Caco-2 (cell line): ENCODE measurements around the gene CDKAL1. TPM values are rescaled to one million over a fixed set of nuclear protein-coding genes. Genes with fewer than 3 reads are reported as not detected.

Experiments used
- BruUV-seq: library from RNA; stranded (reverse); fragments of 400-500 nt; replicated peaks from 2 replicates; lab custom pipeline; 2021; lab: Mats Ljungman, UMichigan
- CTCF ChIA-PET: fragments of 300-600 bp; sonication (Branson Sonifier 250); formaldehyde crosslinking; loops from one replicate; lab custom pipeline; 2022; ENCODE audit warnings: antibody characterized with exemption; lab: Charles Lee
- POLR2A ChIA-PET: fragments of 300-600 bp; sonication (Branson Sonifier 250); formaldehyde crosslinking; loops from one replicate; lab custom pipeline; 2022; ENCODE audit warnings: antibody characterized with exemption; lab: Charles Lee
- DNase-seq, 2 experiments: peaks; one replicate each; pipeline versions ENCODE4 v3.0.0 to v3.0.0-alpha.2; 2020 to 2022
- H3K27me3 ChIP-seq: replicated peaks from 2 replicates; pipeline ENCODE4 v1.6.0; 2011; ENCODE audit warnings: low read length; ENCODE audit not compliant: control insufficient read depth, insufficient read depth
- H3K36me3 ChIP-seq: 2 replicates; pipeline ENCODE4 v1.5.1; 2011; ENCODE audit warnings: low read length; ENCODE audit not compliant: control insufficient read depth, insufficient read depth
- H3K4me1 ChIP-seq: fragments of 250-450 bp; sonication (Bioruptor Pico); 2 replicates; pipeline ENCODE4 v1.5.1; 2020; ENCODE audit warnings: mild to moderate bottlenecking
- H3K4me3 ChIP-seq: 2 replicates; pipeline ENCODE4 v1.5.1; 2011; ENCODE audit warnings: low read depth, mild to moderate bottlenecking, control low read depth, low read length
- H3K9me3 ChIP-seq: fragments of 250-450 bp; sonication (Bioruptor Pico); 2 replicates; pipeline ENCODE4 v1.5.1; 2020; ENCODE audit warnings: mild to moderate bottlenecking, moderate library complexity
- H3K27ac Mint-ChIP-seq: one replicate; pipeline ENCODE4 v1.8.0; 2022; ENCODE audit warnings: mixed read lengths; ENCODE audit not compliant: unreplicated experiment
- H3K27me3 Mint-ChIP-seq: one replicate; pipeline ENCODE4 v1.8.0; 2022; ENCODE audit warnings: mixed read lengths; ENCODE audit not compliant: insufficient read depth, unreplicated experiment
- H3K36me3 Mint-ChIP-seq: one replicate; pipeline ENCODE4 v1.8.0; 2022; ENCODE audit warnings: mild to moderate bottlenecking, mixed read lengths; ENCODE audit not compliant: insufficient read depth, unreplicated experiment
- H3K4me1 Mint-ChIP-seq: one replicate; pipeline ENCODE4 v1.8.0; 2022; ENCODE audit warnings: low read depth, mixed read lengths; ENCODE audit not compliant: unreplicated experiment
- H3K4me3 Mint-ChIP-seq: one replicate; pipeline ENCODE4 v1.8.0; 2022; ENCODE audit warnings: mild to moderate bottlenecking, moderate library complexity, mixed read lengths; ENCODE audit not compliant: unreplicated experiment
- H3K9me3 Mint-ChIP-seq: one replicate; pipeline ENCODE4 v1.8.0; 2022; ENCODE audit warnings: mixed read lengths; ENCODE audit not compliant: unreplicated experiment
- CTCF ChIP-seq, 2 experiments: fragments of 200-600 bp in 1 of 2; IDR thresholded peaks; 1 replicate in 1 of 2; 2 replicates in 1 of 2; pipeline versions ENCODE4 v1.5.1 to v1.8.0; 2011 to 2022; ENCODE audit warnings: antibody characterized with exemption in 1 of 2, control low read depth in 1 of 2, inconsistent platforms in 1 of 2, low read depth in 1 of 2, low read length in 1 of 2, mild to moderate bottlenecking in 1 of 2, moderate library complexity in 1 of 2; ENCODE audit not compliant: insufficient read depth in 1 of 2, severe bottlenecking in 1 of 2, unreplicated experiment in 1 of 2
- intact Hi-C: fragments of 100-400 bp; cut with micrococcal nuclease; formaldehyde crosslinking; loops from one replicate; pipeline ENCODE4 v1.10.0; 2022; ENCODE audit not compliant: unreplicated experiment
- total RNA-seq: library from RNA; stranded (reverse); gene quantifications from 2 replicates; pipeline ENCODE4 v1.2.3, GENCODE V29; 2022

CDKAL1 gene
- total RNA-seq, 1 experiment from 2014 or later, result 18.7 TPM

- Histone ChIP-seq H3K36me3 (no peaks in the 10 kb centered on the region), H3K4me3 (no peak overlapping the region), H3K4me1 (peaks cover 46% of the 10 kb centered on the region), H3K9me3 (no peaks in the 10 kb centered on the region), H3K27me3 (no peaks in the 10 kb centered on the region)
- POLR2A ChIA-PET, result no interaction called here
- TF ChIP-seq CTCF (IDR thresholded peaks at IDR 0.05; ENCODE audit: insufficient read depth in 1 of 2, low read depth in 1 of 2, low read length in 1 of 2, severe bottlenecking in 1 of 2, unreplicated experiment in 1 of 2), result no peak
- CTCF ChIA-PET, result no interaction called here
- no peaks in the 10 kb centered on the region for H3K36me3 Mint-ChIP-seq
- no peaks in the 10 kb centered on the region for H3K9me3 Mint-ChIP-seq
- no peak for DNase-seq
- no TSS peak for BruUV-seq
- intact Hi-C loops, result no loop called here
- no peak overlapping the region for H3K4me3 Mint-ChIP-seq
- no peak overlapping the region for H3K27ac Mint-ChIP-seq
- H3K4me1 Mint-ChIP-seq, result peaks cover 32% of the 10 kb centered on the region
- H3K27me3 Mint-ChIP-seq, result no peaks in the 10 kb centered on the region
These were observed 745.4 kb downstream of the CDKAL1 start for GRCh38 chr6:21279619-21280018.

GRCh38 chr6:21281366-21281765 is 747.1 kb downstream of the CDKAL1 start:
- Mint-ChIP-seq H3K4me1 (peaks cover 32% of the 10 kb centered on the region), H3K4me3 (peak overlapping the region; percentile 19), H3K27me3 (no peaks in the 10 kb centered on the region), H3K9me3 (no peaks in the 10 kb centered on the region), H3K36me3 (no peaks in the 10 kb centered on the region), H3K27ac (peak overlapping the region; percentile 58)
- Histone ChIP-seq H3K4me3 (no peak overlapping the region), H3K27me3 (no peaks in the 10 kb centered on the region), H3K9me3 (no peaks in the 10 kb centered on the region), H3K4me1 (peaks cover 42% of the 10 kb centered on the region), H3K36me3 (no peaks in the 10 kb centered on the region)
- BruUV-seq, result no TSS peak
- peak; percentile 70 to 91 for DNase-seq
- intact Hi-C loops, result no loop called here
- TF ChIP-seq CTCF (IDR thresholded peaks at IDR 0.05; ENCODE audit: insufficient read depth in 1 of 2, low read depth in 1 of 2, low read length in 1 of 2, severe bottlenecking in 1 of 2, unreplicated experiment in 1 of 2), result no peak
- ChIA-PET POLR2A (no interaction called here), CTCF (no interaction called here)

Other genes starting within 250 kb of the CDKAL1 start
- 15.4 and 16.3 TPM in 2 replicates for gene E2F3, start 132.6 kb upstream of the CDKAL1 start, total RNA-seq